D721Med (cell line): Measurements from ENCODE around the gene GADD45GIP1.

Experiments
- DNase-seq: peaks from one replicate; pipeline ENCODE4 v3.0.0; 2011; ENCODE audit warnings: low spot score; ENCODE audit not compliant: insufficient read length
- FAIRE-seq: peaks from 2 replicates; lab custom pipeline; 2011; peaks lifted over from hg19 to GRCh38; lab: Jason Lieb, UNC
- TF ChIP-seq, protein P1 (sequence below): IDR thresholded peaks from 2 replicates; pipeline ENCODE4 v1.5.1; 2012; ENCODE audit warnings: mild to moderate bottlenecking, control low read depth; ENCODE audit not compliant: insufficient read depth; ENCODE audit errors: missing control alignments

The GADD45GIP1 gene

DNA sequence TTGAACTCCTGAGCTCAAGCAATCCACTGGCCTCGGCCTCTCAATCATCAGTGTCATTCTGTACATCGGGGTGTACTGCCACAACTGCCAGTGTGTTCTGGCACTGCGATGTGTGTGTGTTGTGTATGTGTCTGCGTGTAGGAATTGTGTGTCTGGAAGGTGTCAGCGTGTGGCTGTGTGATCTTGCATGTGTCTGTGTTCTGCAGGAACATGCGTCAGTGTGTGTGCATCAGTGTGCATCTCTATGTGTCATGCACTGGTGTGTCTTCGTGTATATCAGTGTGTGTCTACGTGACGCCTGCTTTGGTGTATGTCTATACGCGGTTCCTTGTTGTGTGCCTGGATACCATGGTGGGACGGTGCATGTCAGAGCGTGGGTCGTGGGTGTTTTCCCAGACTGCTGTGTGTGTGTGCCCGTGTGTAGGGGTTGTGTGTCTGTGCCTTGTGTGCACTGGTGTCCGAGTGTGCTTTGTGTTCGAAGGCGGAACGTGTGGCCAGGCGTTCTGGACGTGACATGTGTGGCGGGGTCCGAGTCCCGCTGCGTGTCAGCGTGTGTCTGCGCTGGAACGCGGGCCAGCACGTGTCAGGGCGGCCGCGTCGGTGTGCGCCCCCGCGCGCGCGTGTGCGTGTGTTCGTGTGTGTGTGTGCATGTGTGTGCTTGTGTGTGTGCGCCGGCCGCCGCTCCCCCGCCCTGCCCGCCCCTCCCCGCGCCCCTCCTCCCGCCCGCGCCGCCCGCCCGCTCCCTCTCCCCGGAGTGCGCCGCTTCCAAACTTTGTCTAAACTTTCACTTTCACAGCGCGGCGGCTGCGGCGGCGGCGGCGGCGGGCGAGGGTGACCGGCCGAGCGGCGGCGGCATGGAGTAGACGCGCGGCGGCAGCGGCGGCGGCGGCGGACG lies 37.9 kb upstream of the GADD45GIP1 start, which contains the start of gene NFIX:
TSS of gene NFIX (plus strand) at position 775 of the 895 bp plus-strand sequence. CDS start 363 bp downstream, outside the sequence.
- TF ChIP-seq, protein P1, sequence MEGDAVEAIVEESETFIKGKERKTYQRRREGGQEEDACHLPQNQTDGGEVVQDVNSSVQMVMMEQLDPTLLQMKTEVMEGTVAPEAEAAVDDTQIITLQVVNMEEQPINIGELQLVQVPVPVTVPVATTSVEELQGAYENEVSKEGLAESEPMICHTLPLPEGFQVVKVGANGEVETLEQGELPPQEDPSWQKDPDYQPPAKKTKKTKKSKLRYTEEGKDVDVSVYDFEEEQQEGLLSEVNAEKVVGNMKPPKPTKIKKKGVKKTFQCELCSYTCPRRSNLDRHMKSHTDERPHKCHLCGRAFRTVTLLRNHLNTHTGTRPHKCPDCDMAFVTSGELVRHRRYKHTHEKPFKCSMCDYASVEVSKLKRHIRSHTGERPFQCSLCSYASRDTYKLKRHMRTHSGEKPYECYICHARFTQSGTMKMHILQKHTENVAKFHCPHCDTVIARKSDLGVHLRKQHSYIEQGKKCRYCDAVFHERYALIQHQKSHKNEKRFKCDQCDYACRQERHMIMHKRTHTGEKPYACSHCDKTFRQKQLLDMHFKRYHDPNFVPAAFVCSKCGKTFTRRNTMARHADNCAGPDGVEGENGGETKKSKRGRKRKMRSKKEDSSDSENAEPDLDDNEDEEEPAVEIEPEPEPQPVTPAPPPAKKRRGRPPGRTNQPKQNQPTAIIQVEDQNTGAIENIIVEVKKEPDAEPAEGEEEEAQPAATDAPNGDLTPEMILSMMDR: no peak
- FAIRE-seq (no peak), DNase-seq (no peak)

DNA sequence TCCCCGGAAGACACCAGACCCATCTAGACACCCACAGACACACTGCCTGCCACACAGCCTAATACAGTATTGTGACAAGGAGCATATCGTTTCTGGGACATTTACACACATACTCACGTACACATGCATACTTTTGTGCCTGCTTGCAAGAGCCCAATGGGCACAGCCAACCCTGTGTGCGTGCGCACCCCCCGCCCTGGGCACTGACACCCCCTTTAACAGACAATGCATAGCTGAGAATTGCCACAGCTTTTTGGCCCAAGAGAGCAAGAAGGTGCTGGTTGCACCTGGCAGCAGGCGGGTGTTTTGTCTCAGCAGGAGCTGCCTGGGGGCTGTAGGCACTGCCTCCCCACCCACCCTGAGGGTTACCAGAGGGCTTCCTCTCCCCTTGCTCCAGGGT lies 36.5 kb upstream of the GADD45GIP1 start:
- no peak for FAIRE-seq
- TF ChIP-seq, protein P1: no peak
- no peak for DNase-seq

DNA sequence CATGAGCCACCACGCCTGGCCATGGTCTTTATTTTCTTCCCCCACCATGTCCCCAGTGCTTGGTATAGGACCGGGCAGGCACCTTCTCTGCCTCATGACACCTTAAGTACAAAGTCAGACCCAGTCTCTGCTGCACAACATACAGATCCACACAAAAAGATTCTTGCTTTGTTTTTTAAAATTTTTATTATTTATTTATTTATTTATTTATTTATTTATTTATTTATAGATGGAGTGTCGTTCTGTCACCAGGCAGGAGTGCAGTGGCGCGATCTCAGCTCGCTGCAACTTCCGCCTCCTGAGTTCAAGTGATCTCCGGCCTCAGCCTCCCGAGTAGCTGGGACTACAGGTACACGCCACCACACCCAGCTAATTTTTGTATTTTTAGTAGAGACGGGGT lies 35.7 kb upstream of the GADD45GIP1 start:
- TF ChIP-seq, protein P1: no peak
- FAIRE-seq (no peak), DNase-seq (no peak)

DNA sequence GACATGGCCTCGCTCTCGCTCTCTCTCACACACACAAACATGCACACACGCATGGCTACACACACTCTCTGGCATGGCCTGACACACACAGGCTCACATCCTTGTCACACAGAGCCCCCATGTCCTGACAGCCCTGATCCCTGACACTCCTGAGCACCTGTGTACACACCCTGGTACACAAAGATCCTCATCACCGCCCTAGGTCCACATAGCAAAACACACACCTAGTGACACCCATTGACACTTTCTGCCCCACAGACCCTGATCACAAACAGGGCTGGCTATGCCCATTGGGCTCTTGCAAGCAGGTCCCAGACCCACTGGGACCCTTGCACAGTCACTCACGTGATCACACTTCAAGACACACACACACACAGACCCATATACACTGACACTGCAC lies 34.3 kb upstream of the GADD45GIP1 start:
- DNase-seq (no peak), FAIRE-seq (no peak)
- TF ChIP-seq, protein P1: no peak

DNA sequence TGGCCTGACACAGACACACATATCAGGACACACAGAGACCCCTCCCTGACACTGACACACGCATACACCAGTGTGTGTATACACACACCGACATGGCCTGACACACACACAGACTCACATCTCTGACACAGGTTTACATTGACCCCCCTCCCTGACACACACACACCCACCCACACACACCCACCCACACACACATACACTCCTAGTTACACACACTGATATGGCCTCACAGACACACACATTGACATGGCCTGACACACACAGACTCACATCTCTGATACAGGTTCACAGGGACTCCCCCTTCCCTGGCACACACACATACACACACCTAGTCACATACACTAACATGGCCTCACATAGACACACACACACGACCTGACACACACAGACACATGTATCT lies 33.8 kb upstream of the GADD45GIP1 start:
- DNase-seq: no peak
- no peak for FAIRE-seq
- TF ChIP-seq, protein P1: no peak

DNA sequence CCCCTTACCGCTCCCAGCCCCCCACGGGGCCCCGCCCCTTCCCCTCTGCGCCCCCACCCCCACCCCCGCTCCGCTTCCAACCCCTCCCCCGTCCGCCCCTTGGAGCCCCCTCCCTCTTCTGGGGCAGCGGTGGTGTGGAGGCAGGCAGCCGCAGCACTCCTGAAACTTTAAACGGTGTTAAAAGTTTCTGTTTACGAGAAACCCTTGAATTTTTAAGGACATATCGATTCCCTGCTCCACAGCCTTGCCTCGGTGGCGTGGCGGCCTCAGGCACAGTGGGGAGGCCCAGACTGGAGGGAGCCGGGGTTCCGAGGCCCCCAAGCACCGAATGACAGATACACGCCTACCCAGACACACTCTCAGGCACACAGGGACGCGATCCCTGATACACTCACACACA lies 33.4 kb upstream of the GADD45GIP1 start:
- TF ChIP-seq, protein P1: no peak
- DNase-seq: no peak
- FAIRE-seq: no peak

DNA sequence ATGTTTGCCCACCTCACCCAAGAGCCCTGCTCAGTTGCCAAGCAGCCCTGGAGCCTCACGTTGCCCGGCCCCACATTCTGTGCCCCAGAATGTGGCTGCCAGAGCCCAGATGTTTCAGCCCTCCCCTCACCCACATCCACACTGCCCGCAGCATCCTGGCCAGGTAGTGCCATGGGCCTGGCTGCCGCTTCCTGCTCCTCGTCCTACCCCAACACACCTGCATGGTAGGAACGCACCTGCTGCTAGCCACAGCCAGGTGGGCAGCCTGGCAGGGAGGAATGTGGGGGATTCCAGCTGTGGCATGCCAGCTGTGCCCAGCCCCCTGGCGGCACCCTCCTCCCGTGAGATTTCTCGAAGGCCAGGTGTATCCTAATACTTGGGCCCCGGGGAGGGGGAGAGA lies 30.8 kb upstream of the GADD45GIP1 start:
- TF ChIP-seq, protein P1: no peak
- FAIRE-seq: no peak

More for the DNA sequence above, 30.8 kb upstream of the GADD45GIP1 start:
- no peak for DNase-seq
